IMR-90 (cell line): ENCODE measurements around the gene BRAT1.

Experiments used
- BHLHE40 ChIP-seq: fragments of 150-350 bp; IDR thresholded peaks from 2 replicates; pipeline ENCODE4 v1.6.1; 2016; ENCODE audit warnings: mild to moderate bottlenecking, low read depth, low read length
- CTCF ChIP-seq: conservative IDR thresholded peaks from 2 replicates; pipeline ENCODE4 v1.5.1; 2012; ENCODE audit warnings: mild to moderate bottlenecking, low read depth, low read length, improper control_type of control experiment
- RFX5 ChIP-seq: IDR thresholded peaks from 2 replicates; pipeline ENCODE4 v1.8.0; 2012; ENCODE audit warnings: low read depth, mild to moderate bottlenecking, low read length, moderate library complexity

GRCh38 chr7:2586326-2587020, 31.1 kb upstream of the BRAT1 start:
- TF ChIP-seq BHLHE40 (no peak), RFX5 (no peak), CTCF (no peak)
